Karpas-422 (cell line): ENCODE results near the gene SLC16A13. TPM values are rescaled to one million over a fixed set of nuclear protein-coding genes. Genes with fewer than 3 reads are reported as not detected.

Experiments used
- DNase-seq: peaks from one replicate; pipeline ENCODE4 v3.0.0-alpha.2; 2015
- H2AFZ ChIP-seq: fragments of 200-600 bp; sonication (generic); 2 replicates; pipeline ENCODE4 v1.6.1; 2014; ENCODE audit warnings: antibody characterized with exemption, low read length, mixed read lengths
- H3K27ac ChIP-seq: fragments of 200-600 bp; sonication (generic); 2 replicates; pipeline ENCODE4 v1.5.1; 2014; ENCODE audit warnings: mild to moderate bottlenecking, low read length, moderate library complexity
- H3K27me3 ChIP-seq: fragments of 200-600 bp; sonication (generic); 2 replicates; pipeline ENCODE4 v1.6.1; 2014; ENCODE audit warnings: low read length, mixed read lengths
- H3K36me3 ChIP-seq: fragments of 200-600 bp; sonication (generic); 2 replicates; pipeline ENCODE4 v1.6.1; 2014; ENCODE audit warnings: low read length, mixed read lengths; ENCODE audit not compliant: insufficient read depth
- H3K4me1 ChIP-seq: fragments of 200-600 bp; sonication (generic); 2 replicates; pipeline ENCODE4 v1.6.1; 2014; ENCODE audit warnings: mild to moderate bottlenecking, low read length, mixed read lengths
- H3K4me2 ChIP-seq: fragments of 200-600 bp; sonication (generic); 2 replicates; pipeline ENCODE4 v1.6.1; 2014; ENCODE audit warnings: low read length, low read depth, mild to moderate bottlenecking; ENCODE audit not compliant: poor library complexity, severe bottlenecking
- H3K4me3 ChIP-seq: fragments of 200-600 bp; sonication (generic); 2 replicates; pipeline ENCODE4 v1.5.1; 2014; ENCODE audit warnings: mild to moderate bottlenecking, antibody characterized with exemption, low read length, mixed read lengths
- H3K79me2 ChIP-seq: fragments of 200-600 bp; sonication (generic); 2 replicates; pipeline ENCODE4 v1.6.1; 2014; ENCODE audit warnings: mild to moderate bottlenecking, low read length, mixed read lengths
- H3K9ac ChIP-seq: fragments of 200-600 bp; sonication (generic); 2 replicates; pipeline ENCODE4 v1.6.0; 2014; ENCODE audit warnings: low read length
- H3K9me2 ChIP-seq: fragments of 200-600 bp; sonication (generic), shearing (Covaris generic); replicated peaks from 2 replicates; pipeline ENCODE4 v1.6.0; 2014; ENCODE audit warnings: mild to moderate bottlenecking, low read length, moderate library complexity; ENCODE audit not compliant: insufficient read depth
- H3K9me3 ChIP-seq: fragments of 300-700, 200-600 bp; sonication (generic); 2 replicates; pipeline ENCODE4 v1.6.1; 2014; ENCODE audit warnings: low read length, mixed read lengths
- H4K20me1 ChIP-seq: fragments of 200-600 bp; sonication (generic); 2 replicates; pipeline ENCODE4 v1.6.1; 2014; ENCODE audit warnings: mild to moderate bottlenecking, antibody characterized with exemption, low read length, low read depth; ENCODE audit not compliant: insufficient read depth
- total RNA-seq: library from RNA; depleted of rRNA; stranded (reverse); fragments of >200 nt; shearing (Covaris generic); gene quantifications from 2 replicates; pipeline ENCODE4 v1.2.3, GENCODE V29; 2014; ENCODE audit warnings: low replicate concordance

Gene SLC16A13
- total RNA-seq, 1 experiment from 2014 or later: 6.0 TPM

DNA sequence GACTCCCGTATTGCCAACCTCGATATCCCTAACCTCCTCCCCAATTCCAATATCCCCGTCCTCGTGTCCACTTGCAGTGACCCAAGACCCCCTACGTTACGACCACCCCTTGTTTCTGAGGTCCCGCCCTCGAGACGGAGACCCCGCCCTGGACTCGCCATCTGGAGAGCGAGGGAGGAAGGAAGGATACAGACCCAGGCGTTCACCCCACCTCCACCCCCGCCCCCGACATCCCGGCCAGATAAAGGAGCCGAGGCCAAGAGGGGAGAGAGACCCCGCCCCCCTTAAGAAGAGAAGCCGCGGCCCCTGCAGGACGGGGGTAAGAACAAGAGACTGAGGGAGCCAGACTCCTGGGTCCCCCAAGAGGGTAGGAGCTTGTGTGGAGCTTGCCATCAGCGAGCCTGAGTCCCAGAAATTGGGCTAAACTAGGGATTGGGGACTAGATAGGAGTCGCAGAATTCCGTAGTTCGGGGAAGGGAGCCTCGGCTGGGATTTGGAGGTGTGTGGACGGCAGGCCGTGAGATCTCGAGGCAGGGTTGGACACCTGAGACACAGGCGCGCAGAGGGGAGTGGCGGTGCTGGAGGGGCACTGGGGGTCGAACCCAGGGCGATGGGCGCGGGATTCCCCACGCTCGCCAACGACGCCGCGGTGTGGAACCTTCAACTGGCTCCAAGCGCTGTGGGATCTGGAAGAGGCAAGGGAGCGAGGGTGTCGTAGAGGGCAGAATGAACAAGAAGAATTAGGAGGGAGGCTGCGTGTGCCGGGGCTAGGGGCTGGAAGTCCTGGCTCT lies 12.8 kb upstream of the SLC16A13 start, which contains the start of gene BCL6B:
Gene BCL6B, plus strand, starts transcription at position 270 of the 791 bp plus-strand sequence. CDS start 622 bp downstream, outside the sequence.
- no peak within 1 kb of the TSS for H3K27ac ChIP-seq
- H4K20me1 ChIP-seq: no peaks in the 10 kb centered on the region
- H3K4me3 ChIP-seq: no peak within 1 kb of the TSS; the same call in 1 of the 2 replicates
- no peaks in the 10 kb centered on the region for H3K9me3 ChIP-seq
- no peak for DNase-seq
- H3K4me2 ChIP-seq: peak within 1 kb of the TSS; percentile 47
- no peaks in the 10 kb centered on the region for H3K79me2 ChIP-seq
- H3K9ac ChIP-seq: peak within 1 kb of the TSS; percentile 41
- no peak within 1 kb of the TSS for H2AFZ ChIP-seq
- no peaks in the 10 kb centered on the region for H3K27me3 ChIP-seq
- H3K9me2 ChIP-seq: no peaks in the 10 kb centered on the region
- no peaks in the 10 kb centered on the region for H3K36me3 ChIP-seq
- H3K4me1 ChIP-seq: peaks cover 7% of the 10 kb centered on the region

GRCh38 chr17:7023576-7024401 lies 12.0 kb upstream of the SLC16A13 start:
- Histone ChIP-seq H3K36me3 (no peaks in the 10 kb centered on the region), H3K4me1 (peaks cover 7% of the 10 kb centered on the region), H3K4me3 (no peak overlapping the region), H3K27ac (no peak overlapping the region), H3K9me3 (no peaks in the 10 kb centered on the region), H3K9ac (no peak overlapping the region), H3K27me3 (no peaks in the 10 kb centered on the region), H3K79me2 (no peaks in the 10 kb centered on the region), H3K4me2 (no peak overlapping the region), H4K20me1 (no peaks in the 10 kb centered on the region), H3K9me2 (no peaks in the 10 kb centered on the region), H2AFZ (no peak overlapping the region)
- DNase-seq: peak; percentile 80

GRCh38 chr17:7024402-7024785 lies 11.4 kb upstream of the SLC16A13 start:
- no peak overlapping the region for H3K4me3 ChIP-seq

GRCh38 chr17:7025245-7025644 lies 10.6 kb upstream of the SLC16A13 start:
- H3K4me1 ChIP-seq: peaks cover 7% of the 10 kb centered on the region
- no peaks in the 10 kb centered on the region for H3K79me2 ChIP-seq

More at GRCh38 chr17:7024402-7024785, 11.4 kb upstream of the SLC16A13 start:
- Histone ChIP-seq H2AFZ (no peak overlapping the region), H3K4me1 (peaks cover 7% of the 10 kb centered on the region), H3K79me2 (no peaks in the 10 kb centered on the region), H3K36me3 (no peaks in the 10 kb centered on the region), H3K27ac (no peak overlapping the region), H3K4me2 (no peak overlapping the region), H3K9me2 (no peaks in the 10 kb centered on the region), H3K9ac (no peak overlapping the region), H3K9me3 (no peaks in the 10 kb centered on the region), H4K20me1 (no peaks in the 10 kb centered on the region), H3K27me3 (no peaks in the 10 kb centered on the region)
- DNase-seq: no peak

GRCh38 chr17:7026471-7027115 lies 9.2 kb upstream of the SLC16A13 start:
- Histone ChIP-seq H3K27me3 (no peaks in the 10 kb centered on the region), H3K9ac (no peak overlapping the region), H4K20me1 (no peaks in the 10 kb centered on the region), H3K27ac (no peak overlapping the region), H2AFZ (no peak overlapping the region), H3K4me1 (peaks cover 7% of the 10 kb centered on the region), H3K9me2 (no peaks in the 10 kb centered on the region), H3K4me2 (no peak overlapping the region), H3K36me3 (no peaks in the 10 kb centered on the region), H3K9me3 (no peaks in the 10 kb centered on the region), H3K79me2 (no peaks in the 10 kb centered on the region), H3K4me3 (no peak overlapping the region)
- no peak for DNase-seq

More at GRCh38 chr17:7025245-7025644, 10.6 kb upstream of the SLC16A13 start:
- DNase-seq: no peak
- no peak overlapping the region for H2AFZ ChIP-seq
- H3K4me3 ChIP-seq: no peak overlapping the region
- H3K27ac ChIP-seq: no peak overlapping the region
- no peak overlapping the region for H3K4me2 ChIP-seq
- H3K9ac ChIP-seq: no peak overlapping the region
- no peaks in the 10 kb centered on the region for H3K9me2 ChIP-seq
- H3K9me3 ChIP-seq: no peaks in the 10 kb centered on the region
- H3K36me3 ChIP-seq: no peaks in the 10 kb centered on the region
- no peaks in the 10 kb centered on the region for H3K27me3 ChIP-seq
- H4K20me1 ChIP-seq: no peaks in the 10 kb centered on the region

DNA sequence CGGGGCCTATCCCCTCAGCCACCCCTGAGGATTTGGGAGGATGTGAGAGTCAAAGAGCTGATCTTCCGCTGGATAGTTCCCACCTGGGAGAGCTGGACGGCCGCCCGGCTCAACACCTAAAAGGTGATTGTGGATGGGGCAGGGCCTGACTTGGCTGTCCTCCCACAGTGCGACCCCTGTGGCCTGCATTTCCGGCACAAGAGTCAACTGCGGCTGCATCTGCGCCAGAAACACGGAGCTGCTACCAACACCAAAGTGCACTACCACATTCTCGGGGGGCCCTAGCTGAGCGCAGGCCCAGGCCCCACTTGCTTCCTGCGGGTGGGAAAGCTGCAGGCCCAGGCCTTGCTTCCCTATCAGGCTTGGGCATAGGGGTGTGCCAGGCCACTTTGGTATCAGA lies 8.5 kb upstream of the SLC16A13 start:
- H3K79me2 ChIP-seq: no peaks in the 10 kb centered on the region

DNA sequence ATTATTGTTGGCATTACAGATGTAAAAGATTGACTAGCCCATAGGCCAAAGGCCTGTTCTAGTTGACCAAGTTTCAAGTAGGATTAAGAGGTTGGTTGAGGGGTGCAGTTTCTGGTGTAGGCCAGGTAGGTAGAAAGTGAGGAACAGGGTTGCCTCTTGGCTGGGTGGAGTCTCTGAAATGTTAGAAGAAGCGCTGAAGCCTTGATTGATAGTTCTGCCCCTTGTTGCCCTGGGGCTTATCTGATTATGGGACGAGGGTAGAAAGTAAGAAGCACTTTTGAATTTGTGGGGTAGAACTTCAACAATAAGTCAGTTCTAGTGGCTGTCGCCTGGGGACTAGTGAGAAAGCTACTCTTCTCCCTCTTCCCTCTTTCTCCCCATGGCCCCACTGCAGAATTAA lies 6.7 kb upstream of the SLC16A13 start:
- H3K27ac ChIP-seq: no peak overlapping the region
- H3K9ac ChIP-seq: no peak overlapping the region
- H3K36me3 ChIP-seq: no peaks in the 10 kb centered on the region
- H3K9me2 ChIP-seq: no peaks in the 10 kb centered on the region
- no peak overlapping the region for H2AFZ ChIP-seq
- no peaks in the 10 kb centered on the region for H3K9me3 ChIP-seq
- H3K27me3 ChIP-seq: no peaks in the 10 kb centered on the region
- H3K4me2 ChIP-seq: no peak overlapping the region
- no peaks in the 10 kb centered on the region for H3K79me2 ChIP-seq
- DNase-seq: no peak
- H3K4me3 ChIP-seq: no peak overlapping the region
- no peaks in the 10 kb centered on the region for H4K20me1 ChIP-seq
- H3K4me1 ChIP-seq: no peaks in the 10 kb centered on the region

More for the DNA sequence above, 8.5 kb upstream of the SLC16A13 start:
- no peak for DNase-seq
- Histone ChIP-seq H3K4me1 (peaks cover under 1% of the 10 kb centered on the region), H3K4me2 (no peak overlapping the region), H3K9me3 (no peaks in the 10 kb centered on the region), H3K36me3 (no peaks in the 10 kb centered on the region), H4K20me1 (no peaks in the 10 kb centered on the region), H3K9ac (no peak overlapping the region), H3K27me3 (no peaks in the 10 kb centered on the region), H3K27ac (no peak overlapping the region), H2AFZ (no peak overlapping the region), H3K9me2 (no peaks in the 10 kb centered on the region), H3K4me3 (no peak overlapping the region)

DNA sequence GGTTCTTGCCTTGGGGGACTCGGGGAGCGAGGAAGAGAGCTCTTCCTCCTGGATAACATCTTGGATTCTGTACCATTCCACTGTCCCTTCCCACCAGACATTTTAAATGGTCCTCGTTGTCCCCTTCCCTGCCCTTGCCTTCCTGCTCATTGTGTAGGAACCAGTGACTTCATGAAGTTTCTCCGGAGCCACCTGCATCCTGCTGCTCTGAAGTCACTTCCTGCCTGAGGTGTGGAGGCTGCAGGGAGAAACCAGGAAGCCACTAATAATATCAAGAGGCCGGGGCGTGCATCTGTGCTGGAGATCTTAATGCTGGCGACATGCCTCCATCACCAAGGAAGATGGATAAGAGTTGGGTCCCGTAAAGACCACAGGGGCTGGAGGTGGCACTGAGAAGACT lies 6.2 kb upstream of the SLC16A13 start:
- Histone ChIP-seq H3K9ac (no peak overlapping the region), H3K27me3 (no peaks in the 10 kb centered on the region), H3K27ac (no peak overlapping the region), H3K79me2 (no peaks in the 10 kb centered on the region), H2AFZ (no peak overlapping the region), H3K4me2 (no peak overlapping the region), H3K4me1 (no peaks in the 10 kb centered on the region; the same call in 1 of the 2 replicates), H3K36me3 (no peaks in the 10 kb centered on the region), H4K20me1 (no peaks in the 10 kb centered on the region), H3K9me2 (no peaks in the 10 kb centered on the region), H3K9me3 (no peaks in the 10 kb centered on the region), H3K4me3 (no peak overlapping the region)
- no peak for DNase-seq
